Uterus (tissue), 2 donors: ENCODE results near the gene HSPA1A.

Experiments
- CTCF ChIP-seq, 4 experiments: fragments of 200-600 bp in 2 of 4; fragments of 450-650 bp in 2 of 4; sonication (generic) in 2 of 4; IDR thresholded peaks; one replicate each; pipeline ENCODE4 v1.5.1; 2016 to 2019; ENCODE audit warnings: antibody characterized with exemption in 4 of 4, mild to moderate bottlenecking in 2 of 4, moderate library complexity in 1 of 4
- POLR2A ChIP-seq, 2 donors: fragments of 450-650 bp; IDR thresholded peaks; one replicate each; pipeline ENCODE4 v1.6.1; 2016; ENCODE audit warnings: antibody characterized with exemption in 2 of 2, mild to moderate bottlenecking in 1 of 2, moderate library complexity in 1 of 2

- TF ChIP-seq CTCF (IDR thresholded peaks at IDR 0.05), result no peak
- TF ChIP-seq POLR2A (IDR thresholded peaks at IDR 0.05), result peak; percentile 37 to 88
Observed at GRCh38 chr6:31826793-31827285, 11.5 kb downstream of the HSPA1A start.
